IMR-90 (cell line): ENCODE data around the gene PEX11G. TPM values are rescaled to one million over a fixed set of nuclear protein-coding genes. Genes with fewer than 3 reads are reported as not detected.

ENCODE experiments used
- ATAC-seq: fragments of 200-7000 bp; cut with Tn5 transposase; 2 replicates; pipeline ENCODE4 v1.9.1; 2020; ENCODE audit warnings: low read depth, mild to moderate bottlenecking, moderate library complexity
- BruUV-seq: library from RNA; stranded (reverse); fragments of 400-500 nt; replicated peaks from 2 replicates; lab custom pipeline; 2021; lab: Mats Ljungman, UMichigan
- CTCF ChIA-PET: fragments of 300-600 bp; formaldehyde crosslinking; extraction: SDS; loops from one replicate; lab custom pipeline; 2021; ENCODE audit warnings: antibody characterized with exemption; lab: Yijun Ruan, JAX
- POLR2A ChIA-PET: fragments of 300-600 bp; sonication (Branson Sonifier 250); formaldehyde crosslinking; loops from one replicate; lab custom pipeline; 2022; ENCODE audit warnings: antibody characterized with exemption; ENCODE audit not compliant: unreplicated experiment; lab: Charles Lee
- DNase-seq: peaks from one replicate; pipeline ENCODE4 v3.0.0; 2013
- H2AFZ ChIP-seq: replicated peaks from 2 replicates; pipeline ENCODE3; 2013; ENCODE audit warnings: low read length, mild to moderate bottlenecking; ENCODE audit not compliant: poor library complexity
- H2AK5ac ChIP-seq: 2 replicates; pipeline ENCODE4 v1.6.1; 2013; ENCODE audit warnings: low read depth, low read length, inconsistent platforms
- H2AK9ac ChIP-seq: replicated peaks from 2 replicates; pipeline ENCODE3; 2013; ENCODE audit warnings: mild to moderate bottlenecking, low read depth, low read length, moderate library complexity; ENCODE audit not compliant: poor library complexity
- H2BK120ac ChIP-seq: 2 replicates; pipeline ENCODE4 v1.6.1; 2013; ENCODE audit warnings: low read depth, low read length, inconsistent platforms
- H2BK15ac ChIP-seq: 3 replicates; pipeline ENCODE4 v1.6.1; 2013; ENCODE audit warnings: low read depth, low read length, inconsistent platforms
- H2BK20ac ChIP-seq: 2 replicates; pipeline ENCODE4 v1.6.1; 2013; ENCODE audit warnings: low read depth, mild to moderate bottlenecking, inconsistent platforms, low read length, moderate library complexity
- H2BK5ac ChIP-seq: 2 replicates; pipeline ENCODE4 v1.6.1; 2013; ENCODE audit warnings: mild to moderate bottlenecking, low read depth, low read length, inconsistent platforms; ENCODE audit not compliant: poor library complexity, severe bottlenecking
- H3K14ac ChIP-seq: replicated peaks from 2 replicates; pipeline ENCODE4 v1.6.1; 2013; ENCODE audit warnings: low read depth, low read length, inconsistent platforms
- H3K18ac ChIP-seq: 2 replicates; pipeline ENCODE4 v1.6.1; 2013; ENCODE audit warnings: low read depth, low read length, control low read depth
- H3K23ac ChIP-seq: 2 replicates; pipeline ENCODE4 v1.6.1; 2013; ENCODE audit warnings: low read depth, low read length, inconsistent platforms
- H3K27ac ChIP-seq: 2 replicates; pipeline ENCODE4 v1.5.1; 2013; ENCODE audit warnings: mild to moderate bottlenecking, control low read depth, low read length; ENCODE audit not compliant: insufficient read depth
- H3K27me3 ChIP-seq: 2 replicates; pipeline ENCODE4 v1.6.1; 2013; ENCODE audit warnings: low read length; ENCODE audit not compliant: control insufficient read depth, insufficient read depth
- H3K36me3 ChIP-seq: 2 replicates; pipeline ENCODE4 v1.6.1; 2013; ENCODE audit warnings: low read length, mixed read lengths; ENCODE audit not compliant: control insufficient read depth, insufficient read depth
- H3K4ac ChIP-seq: 2 replicates; pipeline ENCODE4 v1.6.1; 2013; ENCODE audit warnings: low read depth, low read length, inconsistent platforms
- H3K4me1 ChIP-seq: 2 replicates; pipeline ENCODE4 v1.6.1; 2013; ENCODE audit warnings: low read length, mixed read lengths; ENCODE audit not compliant: control insufficient read depth, insufficient read depth
- H3K4me2 ChIP-seq: 2 replicates; pipeline ENCODE4 v1.6.1; 2013; ENCODE audit warnings: low read depth, mild to moderate bottlenecking, control low read depth, low read length, moderate library complexity
- H3K4me3 ChIP-seq: 2 replicates; pipeline ENCODE4 v1.5.1; 2013; ENCODE audit warnings: low read depth, mild to moderate bottlenecking, control low read depth, low read length, moderate library complexity; ENCODE audit not compliant: insufficient read depth
- H3K56ac ChIP-seq: 2 replicates; pipeline ENCODE4 v1.6.1; 2013; ENCODE audit warnings: low read length, inconsistent platforms; ENCODE audit not compliant: insufficient read depth; ENCODE audit errors: extremely low read depth
- H3K79me1 ChIP-seq, 2 experiments: 2 replicates each; pipeline ENCODE4 v1.6.1; 2013; ENCODE audit warnings: low read length in 2 of 2, inconsistent platforms in 1 of 2, low read depth in 1 of 2
- H3K9ac ChIP-seq: 2 replicates; pipeline ENCODE4 v1.6.1; 2013; ENCODE audit warnings: low read depth, low read length, control low read depth
- H3K9me1 ChIP-seq: 2 replicates; pipeline ENCODE4 v1.6.1; 2013; ENCODE audit warnings: low read length, inconsistent platforms; ENCODE audit not compliant: insufficient read depth
- H3K9me3 ChIP-seq: 2 replicates; pipeline ENCODE4 v1.6.1; 2013; ENCODE audit warnings: low read length; ENCODE audit not compliant: control insufficient read depth, insufficient read depth
- H4K20me1 ChIP-seq: 2 replicates; pipeline ENCODE4 v1.6.1; 2013; ENCODE audit warnings: low read length, inconsistent platforms; ENCODE audit not compliant: insufficient read depth
- H4K5ac ChIP-seq: 2 replicates; pipeline ENCODE4 v1.6.1; 2013; ENCODE audit warnings: mild to moderate bottlenecking, low read depth, low read length, control low read depth
- H4K8ac ChIP-seq, 2 experiments: 2 replicates each; pipeline ENCODE4 v1.6.1; 2013; ENCODE audit warnings: low read depth in 2 of 2, low read length in 2 of 2, control low read depth in 1 of 2, inconsistent platforms in 1 of 2
- H4K91ac ChIP-seq: 2 replicates; pipeline ENCODE4 v1.6.1; 2013; ENCODE audit warnings: low read depth, low read length, inconsistent platforms; ENCODE audit not compliant: insufficient read depth
- BHLHE40 ChIP-seq: fragments of 150-350 bp; IDR thresholded peaks from 2 replicates; pipeline ENCODE4 v1.6.1; 2016; ENCODE audit warnings: mild to moderate bottlenecking, low read depth, low read length
- CEBPB ChIP-seq: IDR thresholded peaks from 2 replicates; pipeline ENCODE4 v1.6.1; 2012; ENCODE audit warnings: low read depth, low read length, improper control_type of control experiment
- CHD1 ChIP-seq: IDR thresholded peaks from 2 replicates; pipeline ENCODE4 v1.6.1; 2012; ENCODE audit warnings: low read depth, low read length, improper control_type of control experiment
- CTCF ChIP-seq: conservative IDR thresholded peaks from 2 replicates; pipeline ENCODE4 v1.5.1; 2012; ENCODE audit warnings: mild to moderate bottlenecking, low read depth, low read length, improper control_type of control experiment
- ELK1 ChIP-seq: fragments of 150-350 bp; IDR thresholded peaks from 2 replicates; pipeline ENCODE4 v1.6.1; 2016; ENCODE audit warnings: low read depth, mild to moderate bottlenecking, low read length, moderate library complexity, borderline replicate concordance
- FOS ChIP-seq: fragments of 150-350 bp; IDR thresholded peaks from 2 replicates; pipeline ENCODE4 v1.6.1; 2016; ENCODE audit warnings: low read depth, low read length
- MAFK ChIP-seq: IDR thresholded peaks from 2 replicates; pipeline ENCODE4 v1.6.1; 2012; ENCODE audit warnings: low read depth, low read length, improper control_type of control experiment
- POLR2A ChIP-seq: IDR thresholded peaks from 2 replicates; pipeline ENCODE4 v1.6.1; 2012; ENCODE audit warnings: mild to moderate bottlenecking, low read depth, low read length
- RCOR1 ChIP-seq: IDR thresholded peaks from 2 replicates; pipeline ENCODE4 v1.6.1; 2012; ENCODE audit warnings: mild to moderate bottlenecking, low read length, improper control_type of control experiment; ENCODE audit not compliant: insufficient replicate concordance
- SMC3 ChIP-seq: fragments of 150-350 bp; IDR thresholded peaks from 2 replicates; pipeline ENCODE4 v1.6.1; 2016; ENCODE audit warnings: low read depth, mild to moderate bottlenecking, antibody characterized with exemption, low read length, moderate library complexity
- USF2 ChIP-seq: fragments of 150-350 bp; IDR thresholded peaks from 2 replicates; pipeline ENCODE4 v1.6.1; 2017; ENCODE audit warnings: mild to moderate bottlenecking, antibody characterized with exemption, low read length, low read depth
- WGBS, 2 experiments: methylation state at CpG; one replicate each; pipeline versions ENCODE4 v1.1.5 to v1.1.7; 2013; ENCODE audit warnings: missing lambda C conversion rate in 2 of 2; ENCODE audit not compliant: insufficient read length in 1 of 2; ENCODE audit errors: extremely low coverage in 2 of 2; 5-methylcytosine and 5-hydroxymethylcytosine counted together
- dilution Hi-C: fragments of 300-500 bp; cut with HindIII; formaldehyde crosslinking; loops from one replicate; pipeline ENCODE4 v1.14.3; 2018; ENCODE audit warnings: low sequenced_read_pairs; ENCODE audit not compliant: unreplicated experiment
- in situ Hi-C: fragments of 300-500 bp; cut with MboI; formaldehyde crosslinking; loops from 3 replicates; pipeline ENCODE4 v1.14.3; 2019; ENCODE audit warnings: low sequenced_read_pairs, inconsistent platforms, mixed read lengths
- intact Hi-C: fragments of 100-400 bp; cut with micrococcal nuclease; formaldehyde crosslinking; loops from 2 replicates; pipeline ENCODE4 v1.10.0; 2022
- polyA plus RNA-seq, 3 experiments: library from polyadenylated mRNA; depleted of rRNA; stranded (reverse); fragments of >200 nt; gene quantifications; 2 replicates each; pipeline ENCODE4 v1.2.3, GENCODE V29; 2012; ENCODE audit warnings: low replicate concordance in 1 of 3
- total RNA-seq: library from RNA; depleted of rRNA; stranded (reverse); fragments of >200 nt; gene quantifications from 2 replicates; pipeline ENCODE4 v1.2.3, GENCODE V29; 2012

The PEX11G gene
- total and polyA plus RNA-seq, 2 of the 4 experiments (the other 2 are of a cell fraction) = 0.72 to 1.7 TPM

- dilution Hi-C loops (no loop called here), intact Hi-C loops (loop anchor here (5.0 kb wide), 1 partner anchor 119 kb away; no protein-coding TSS in a partner anchor), in situ Hi-C loops (no loop called here)
- TF ChIP-seq POLR2A = no peak
- TF ChIP-seq USF2 = no peak
- TF ChIP-seq SMC3 = no peak
- no peak for TF ChIP-seq RCOR1
- TF ChIP-seq BHLHE40 = no peak
- TF ChIP-seq MAFK = no peak
- TF ChIP-seq CHD1 = no peak
- no peak for TF ChIP-seq ELK1
- no peak for TF ChIP-seq FOS
- no peak for TF ChIP-seq CTCF
- TF ChIP-seq CEBPB = no peak
- Histone ChIP-seq H2AK5ac (peak overlapping the region; percentile 52; the same call in 1 of the 2 replicates), H3K56ac (0 out of 2 replicates have a peak overlapping the region, but pooled peaks have one; percentile 59), H2BK20ac (no peak overlapping the region), H3K9me1 (peaks cover 7% of the 10 kb centered on the region; the same call in 1 of the 2 replicates), H4K20me1 (no peaks in the 10 kb centered on the region), H3K18ac (peak overlapping the region; percentile 18; the same call in 1 of the 2 replicates), H3K23ac (peak overlapping the region; percentile 89), H2AFZ (peak overlapping the region; percentile 83), H3K14ac (peak overlapping the region; percentile 93), H3K27ac (peak overlapping the region; percentile 80), H2BK5ac (peak overlapping the region; percentile 51), H2AK9ac (peak overlapping the region; percentile 88), H3K79me1 (peaks cover 12 to 24% of the 10 kb centered on the region in 2 experiments), H2BK120ac (peak overlapping the region; percentile 52; the same call in 1 of the 2 replicates), H4K8ac (peak overlapping the region; percentile 75 to 81; a peak in 3 of 4 replicates), H3K4ac (peak overlapping the region; percentile 78), H3K27me3 (no peaks in the 10 kb centered on the region), H3K36me3 (peaks cover 14% of the 10 kb centered on the region; the same call in 1 of the 2 replicates), H2BK15ac (no peak overlapping the region; the same call in 2 of the 3 replicates), H4K91ac (peak overlapping the region; percentile 78), H3K4me1 (peaks cover 15% of the 10 kb centered on the region), H4K5ac (peak overlapping the region; percentile 23), H3K9me3 (no peaks in the 10 kb centered on the region), H3K4me2 (peak overlapping the region; percentile 90), H3K9ac (peak overlapping the region; percentile 94), H3K4me3 (peak overlapping the region; percentile 77)
- ATAC-seq (peak; percentile 12), DNase-seq (no peak)
- WGBS, 2 experiments = no CpG with 5 or more reads among the region's 28 CpGs
- no TSS peak for BruUV-seq
- POLR2A ChIA-PET = interaction anchor here (0.6 kb wide), 1 partner anchor 22 kb away, joined by 3 read pairs; no protein-coding TSS in a partner anchor
- CTCF ChIA-PET = interaction anchor here (0.7 kb wide), 1 partner anchor 19 kb away, joined by 3 read pairs; a partner anchor contains a TSS
Measured at GRCh38 chr19:7516333-7516732, 27.5 kb upstream of the PEX11G start.
